Calu3 (cell line): Measurements from ENCODE around the gene HMX3. TPM values are rescaled to one million over a fixed set of nuclear protein-coding genes. Genes with fewer than 3 reads are reported as not detected.

Source experiments
- BruUV-seq: library from RNA; stranded (reverse); fragments of 400-500 nt; replicated peaks from 2 replicates; lab custom pipeline; 2021; lab: Mats Ljungman, UMichigan
- CTCF ChIA-PET: fragments of 300-600 bp; sonication (Branson Sonifier 250); formaldehyde crosslinking; loops from one replicate; lab custom pipeline; 2022; ENCODE audit warnings: antibody characterized with exemption; lab: Charles Lee
- DNase-seq: peaks from one replicate; pipeline ENCODE4 v3.0.0; 2022
- H3K27ac Mint-ChIP-seq: one replicate; pipeline ENCODE4 v1.8.0; 2022; ENCODE audit warnings: mixed read lengths; ENCODE audit not compliant: unreplicated experiment
- H3K27me3 Mint-ChIP-seq: one replicate; pipeline ENCODE4 v1.8.0; 2022; ENCODE audit warnings: mixed read lengths; ENCODE audit not compliant: unreplicated experiment
- H3K36me3 Mint-ChIP-seq: one replicate; pipeline ENCODE4 v1.8.0; 2022; ENCODE audit warnings: mild to moderate bottlenecking, moderate library complexity, mixed read lengths; ENCODE audit not compliant: insufficient read depth, unreplicated experiment
- H3K4me1 Mint-ChIP-seq: one replicate; pipeline ENCODE4 v1.8.0; 2022; ENCODE audit warnings: mild to moderate bottlenecking, low read depth, mixed read lengths; ENCODE audit not compliant: unreplicated experiment
- H3K4me3 Mint-ChIP-seq: one replicate; pipeline ENCODE4 v1.8.0; 2022; ENCODE audit warnings: mild to moderate bottlenecking, low read depth, moderate library complexity, mixed read lengths; ENCODE audit not compliant: unreplicated experiment
- H3K9me3 Mint-ChIP-seq: one replicate; pipeline ENCODE4 v1.8.0; 2022; ENCODE audit warnings: low read depth, mixed read lengths; ENCODE audit not compliant: unreplicated experiment
- intact Hi-C: fragments of 100-400 bp; cut with micrococcal nuclease; formaldehyde crosslinking; loops from one replicate; pipeline ENCODE4 v1.10.0; 2022; ENCODE audit not compliant: unreplicated experiment
- total RNA-seq: library from RNA; stranded (reverse); gene quantifications from 2 replicates; pipeline ENCODE4 v1.2.3, GENCODE V29; 2022
- TF ChIP-seq, protein P1 (sequence below): fragments of 200-600 bp; IDR thresholded peaks from one replicate; pipeline ENCODE4 v1.8.0; 2022; ENCODE audit warnings: antibody characterized with exemption; ENCODE audit not compliant: unreplicated experiment

Gene HMX3
- total RNA-seq, 1 experiment from 2014 or later, result not detected

DNA sequence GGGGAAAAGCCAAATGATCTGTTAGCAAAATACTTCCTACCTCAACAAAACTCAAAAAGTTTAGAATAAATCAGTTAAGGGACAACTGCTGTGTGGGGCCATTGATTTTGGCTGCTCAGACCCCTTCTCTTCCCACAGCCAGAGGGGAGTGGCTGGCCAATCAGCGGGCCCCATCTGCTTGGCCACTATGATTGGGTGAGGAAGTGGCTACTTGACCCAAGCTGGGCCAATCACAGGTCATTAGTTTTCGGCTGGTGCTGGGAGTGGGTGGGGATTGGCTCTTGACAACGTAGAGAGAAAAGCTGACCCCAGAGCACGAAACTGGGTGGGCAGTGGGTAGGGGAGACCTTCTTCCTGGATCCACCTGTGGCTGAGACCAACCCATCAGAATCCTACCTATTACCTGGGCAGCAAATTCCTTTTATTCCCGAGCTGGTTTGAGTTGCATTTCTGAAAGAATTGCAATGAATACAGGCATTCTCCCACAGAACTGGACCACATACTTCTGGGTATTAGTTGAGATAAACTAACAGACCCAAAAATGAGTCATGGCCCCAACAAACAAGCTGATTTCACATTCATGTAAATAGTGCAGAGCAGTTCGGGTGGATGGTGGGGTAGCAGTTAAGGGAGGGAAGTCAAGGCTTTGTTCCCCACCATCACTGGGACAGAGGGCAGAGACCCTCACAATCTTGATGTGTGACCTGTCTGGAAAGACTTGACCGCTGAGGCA is 35.6 kb upstream of the HMX3 start:
- no peak overlapping the region for H3K4me3 Mint-ChIP-seq
- no peaks in the 10 kb centered on the region for H3K9me3 Mint-ChIP-seq
- no peaks in the 10 kb centered on the region for H3K4me1 Mint-ChIP-seq
- CTCF ChIA-PET, result interaction anchor here (0.6 kb wide), 1 partner anchor 13 kb away, joined by 4 read pairs; no protein-coding TSS in a partner anchor
- no peaks in the 10 kb centered on the region for H3K27me3 Mint-ChIP-seq
- TF ChIP-seq, protein P1, sequence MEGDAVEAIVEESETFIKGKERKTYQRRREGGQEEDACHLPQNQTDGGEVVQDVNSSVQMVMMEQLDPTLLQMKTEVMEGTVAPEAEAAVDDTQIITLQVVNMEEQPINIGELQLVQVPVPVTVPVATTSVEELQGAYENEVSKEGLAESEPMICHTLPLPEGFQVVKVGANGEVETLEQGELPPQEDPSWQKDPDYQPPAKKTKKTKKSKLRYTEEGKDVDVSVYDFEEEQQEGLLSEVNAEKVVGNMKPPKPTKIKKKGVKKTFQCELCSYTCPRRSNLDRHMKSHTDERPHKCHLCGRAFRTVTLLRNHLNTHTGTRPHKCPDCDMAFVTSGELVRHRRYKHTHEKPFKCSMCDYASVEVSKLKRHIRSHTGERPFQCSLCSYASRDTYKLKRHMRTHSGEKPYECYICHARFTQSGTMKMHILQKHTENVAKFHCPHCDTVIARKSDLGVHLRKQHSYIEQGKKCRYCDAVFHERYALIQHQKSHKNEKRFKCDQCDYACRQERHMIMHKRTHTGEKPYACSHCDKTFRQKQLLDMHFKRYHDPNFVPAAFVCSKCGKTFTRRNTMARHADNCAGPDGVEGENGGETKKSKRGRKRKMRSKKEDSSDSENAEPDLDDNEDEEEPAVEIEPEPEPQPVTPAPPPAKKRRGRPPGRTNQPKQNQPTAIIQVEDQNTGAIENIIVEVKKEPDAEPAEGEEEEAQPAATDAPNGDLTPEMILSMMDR, result no peak
- BruUV-seq, result no TSS peak
- no peaks in the 10 kb centered on the region for H3K36me3 Mint-ChIP-seq
- DNase-seq, result no peak
- H3K27ac Mint-ChIP-seq, result no peak overlapping the region
- intact Hi-C loops, result no loop called here

DNA sequence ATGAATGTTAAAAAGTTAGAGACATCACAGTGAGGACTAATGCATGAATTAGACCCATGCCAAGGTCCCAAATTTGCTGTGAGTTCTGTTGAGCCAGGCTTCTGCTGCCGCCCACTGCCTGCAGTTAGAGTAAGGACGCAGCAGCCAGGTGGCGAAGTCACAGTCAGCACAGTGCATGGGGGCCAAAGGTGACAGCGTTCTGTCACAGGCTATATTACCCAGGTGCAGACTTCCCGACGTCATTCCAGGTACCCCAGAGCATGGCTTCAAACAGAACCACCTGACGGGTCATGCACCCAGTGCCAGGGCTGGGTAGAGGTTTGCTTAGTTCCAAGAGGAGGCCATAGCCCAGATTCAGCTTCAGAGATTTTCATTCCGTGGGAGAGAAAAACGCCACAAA is 33.9 kb upstream of the HMX3 start:
- no peak overlapping the region for H3K4me3 Mint-ChIP-seq
- H3K27me3 Mint-ChIP-seq, result no peaks in the 10 kb centered on the region
- TF ChIP-seq, protein P1, result no peak
- no peaks in the 10 kb centered on the region for H3K36me3 Mint-ChIP-seq
- intact Hi-C loops, result no loop called here
- no peak overlapping the region for H3K27ac Mint-ChIP-seq
- BruUV-seq, result no TSS peak
- H3K4me1 Mint-ChIP-seq, result no peaks in the 10 kb centered on the region
- DNase-seq, result no peak
- H3K9me3 Mint-ChIP-seq, result no peaks in the 10 kb centered on the region
- CTCF ChIA-PET, result no interaction called here

DNA sequence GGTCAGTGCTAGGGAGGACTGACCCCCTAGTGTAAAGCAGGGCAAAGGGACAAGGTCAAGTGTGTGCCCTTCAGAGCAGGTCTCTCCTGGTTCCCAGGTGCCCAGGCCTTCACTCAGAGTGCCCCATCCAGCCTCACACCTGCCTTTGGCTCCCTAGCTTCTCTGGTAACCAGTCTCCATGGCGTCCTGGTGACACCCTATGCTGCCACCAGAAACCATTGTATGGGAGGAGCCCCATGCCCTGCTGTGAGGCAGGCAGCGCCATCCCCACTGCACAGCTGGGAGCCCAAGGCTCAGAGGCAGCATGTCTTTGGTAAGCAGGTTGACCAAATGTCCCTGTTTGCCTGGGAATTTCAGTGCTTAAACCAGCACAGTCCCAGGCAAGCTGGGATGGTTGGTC is 33.1 kb upstream of the HMX3 start:
- no TSS peak for BruUV-seq
- H3K4me1 Mint-ChIP-seq, result no peaks in the 10 kb centered on the region
- no peaks in the 10 kb centered on the region for H3K27me3 Mint-ChIP-seq
- TF ChIP-seq, protein P1, result no peak
- H3K27ac Mint-ChIP-seq, result no peak overlapping the region
- H3K36me3 Mint-ChIP-seq, result no peaks in the 10 kb centered on the region
- CTCF ChIA-PET, result no interaction called here
- intact Hi-C loops, result no loop called here
- DNase-seq, result no peak
- H3K4me3 Mint-ChIP-seq, result no peak overlapping the region
- no peaks in the 10 kb centered on the region for H3K9me3 Mint-ChIP-seq

DNA sequence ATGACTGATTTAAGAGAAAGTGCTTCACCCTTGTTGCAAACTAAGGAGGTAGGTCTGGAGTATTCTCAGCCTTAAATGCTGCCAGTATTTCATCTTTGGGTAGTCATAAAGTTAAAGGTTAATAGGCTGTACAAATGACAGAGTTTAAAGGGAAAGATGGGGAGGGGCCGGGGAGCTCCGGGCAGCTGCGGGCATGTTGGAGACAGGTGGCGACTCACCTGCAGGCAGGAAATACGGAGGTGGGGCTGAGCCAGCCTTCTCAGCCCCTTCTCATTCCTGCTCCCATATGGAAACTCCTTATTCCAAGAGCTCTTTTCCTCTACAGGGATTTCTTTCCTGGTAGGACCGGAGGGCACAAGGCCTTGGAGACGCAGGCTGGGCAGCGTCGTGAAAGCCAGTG is 31.8 kb upstream of the HMX3 start:
- Mint-ChIP-seq H3K9me3 (no peaks in the 10 kb centered on the region), H3K36me3 (no peaks in the 10 kb centered on the region), H3K4me3 (no peak overlapping the region), H3K4me1 (no peaks in the 10 kb centered on the region), H3K27me3 (peaks cover 11% of the 10 kb centered on the region), H3K27ac (no peak overlapping the region)
- TF ChIP-seq, protein P1, result no peak
- BruUV-seq, result no TSS peak
- no peak for DNase-seq
- intact Hi-C loops, result no loop called here
- CTCF ChIA-PET, result no interaction called here
